ENCODE data around the gene CD7. TPM values are rescaled to one million over a fixed set of nuclear protein-coding genes. Genes with fewer than 3 reads are reported as not detected.
A peak's percentile ranks its signal among the peaks of the same experiment; 100 is the strongest.

The CD7 gene
- total RNA-seq, 1 donor from 2014 or later = not detected

- peak overlapping the region; percentile 11 for H3K4me3 Mint-ChIP-seq
- peaks cover 15% of the 10 kb centered on the region for H3K27me3 Mint-ChIP-seq (ENCODE audit: insufficient read depth, low read depth)
- H3K9me3 Mint-ChIP-seq = peaks cover 5% of the 10 kb centered on the region
- Histone ChIP-seq H3K79me2 (ENCODE audit: low read depth) (peaks cover 7% of the 10 kb centered on the region), H3K27me3 (no peaks in the 10 kb centered on the region), H4K20me1 (ENCODE audit: low read depth) (no peaks in the 10 kb centered on the region), H3F3A (ENCODE audit: low read depth) (peaks cover 16% of the 10 kb centered on the region), H3K4me3 (no peak overlapping the region), H3K4me1 (peaks cover 11% of the 10 kb centered on the region), H3K36me3 (no peaks in the 10 kb centered on the region), H3K27ac (no peak overlapping the region), H3K9me3 (ENCODE audit: low read depth) (no peaks in the 10 kb centered on the region), H2AFZ (replicated peaks) (no peak overlapping the region), H3K4me2 (no peak overlapping the region), H3K9ac (no peak overlapping the region)
- TF ChIP-seq EZH2phosphoT487 (IDR thresholded peaks at IDR 0.05) = no peak
- TF ChIP-seq CTCF (IDR thresholded peaks at IDR 0.05) = no peak
- no peak for TF ChIP-seq EZH2 (IDR thresholded peaks at IDR 0.05)
- peaks cover 38% of the 10 kb centered on the region for H3K4me1 Mint-ChIP-seq
- no peak overlapping the region for H3K27ac Mint-ChIP-seq
- no peak for DNase-seq (ENCODE audit: low spot score)
- no peaks in the 10 kb centered on the region for H3K36me3 Mint-ChIP-seq
Observed at GRCh38 chr17:82287013-82287867, 30.2 kb downstream of the CD7 start.

DNA sequence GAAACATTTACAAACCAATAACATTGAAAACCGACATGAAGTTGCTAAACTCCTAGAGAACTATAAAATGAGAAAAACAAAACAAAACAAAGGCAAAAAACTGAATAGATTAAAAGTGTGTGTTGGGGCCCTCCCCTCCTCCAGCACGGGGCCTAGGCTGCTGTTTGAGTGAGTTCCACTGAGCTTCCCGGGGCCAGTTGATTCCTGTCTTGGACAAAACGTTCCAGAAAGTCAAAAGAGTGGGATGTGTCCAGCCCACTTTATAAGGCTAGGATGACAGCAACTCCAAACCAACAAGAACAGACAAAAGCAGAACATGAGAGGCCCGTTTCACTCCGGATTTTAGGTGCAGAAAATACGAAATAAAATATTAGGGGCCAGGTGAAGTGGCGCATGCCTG lies 32.3 kb downstream of the CD7 start:
- TF ChIP-seq CTCF (IDR thresholded peaks at IDR 0.05) (no peak), EZH2phosphoT487 (IDR thresholded peaks at IDR 0.05) (no peak), EZH2 (IDR thresholded peaks at IDR 0.05) (no peak)

DNA sequence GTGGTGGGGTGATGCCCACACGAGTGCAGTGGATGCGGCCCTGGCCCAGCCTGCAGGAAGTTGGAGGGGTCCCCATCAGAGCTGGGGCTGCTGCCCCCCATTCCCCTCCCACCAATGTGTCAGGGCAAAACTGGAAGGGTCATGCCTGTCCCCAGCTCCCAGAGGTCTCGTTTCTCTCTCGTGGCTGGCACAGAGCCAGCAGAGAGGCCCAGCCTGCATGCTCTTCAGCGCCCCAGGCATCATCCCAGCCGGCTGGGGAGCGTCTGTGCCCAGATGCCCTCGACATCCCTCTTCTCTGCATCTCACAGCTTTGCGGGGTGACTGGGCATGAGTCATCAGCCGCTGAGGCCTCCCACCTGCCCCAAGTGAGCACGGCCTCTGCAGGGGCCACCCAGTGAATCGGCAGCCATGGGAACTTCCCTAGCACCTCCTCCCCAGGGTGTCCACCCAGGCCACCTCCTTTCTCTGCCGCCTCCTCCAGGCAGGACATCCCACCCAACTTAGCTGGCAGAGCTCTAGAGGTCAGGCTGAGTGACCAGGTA lies 34.1 kb downstream of the CD7 start:
- no peaks in the 10 kb centered on the region for H3K27me3 ChIP-seq
- Mint-ChIP-seq H3K4me3 (no peak overlapping the region), H3K27me3 (ENCODE audit: insufficient read depth, low read depth) (peaks cover 27% of the 10 kb centered on the region), H3K4me1 (peaks cover 52% of the 10 kb centered on the region), H3K27ac (no peak overlapping the region), H3K9me3 (peaks cover 5% of the 10 kb centered on the region), H3K36me3 (no peaks in the 10 kb centered on the region)
- H3K9me3 ChIP-seq (ENCODE audit: low read depth) = no peaks in the 10 kb centered on the region
- no peak overlapping the region for H3K4me2 ChIP-seq
- no peak for DNase-seq (ENCODE audit: low spot score)
- H3K4me3 ChIP-seq = no peak overlapping the region
- H3K36me3 ChIP-seq = no peaks in the 10 kb centered on the region
- H3K4me1 ChIP-seq = peaks cover 5% of the 10 kb centered on the region
- H3K9ac ChIP-seq = no peak overlapping the region
- TF ChIP-seq CTCF (IDR thresholded peaks at IDR 0.05) (no peak), EZH2 (IDR thresholded peaks at IDR 0.05) (no peak), EZH2phosphoT487 (IDR thresholded peaks at IDR 0.05) (no peak)
- no peak overlapping the region for H2AFZ ChIP-seq (replicated peaks)
- H3K27ac ChIP-seq = no peak overlapping the region
- no peaks in the 10 kb centered on the region for H4K20me1 ChIP-seq (ENCODE audit: low read depth)
- H3F3A ChIP-seq (ENCODE audit: low read depth) = peaks cover 13% of the 10 kb centered on the region
- no peaks in the 10 kb centered on the region for H3K79me2 ChIP-seq (ENCODE audit: low read depth)

More for the DNA sequence above, 32.3 kb downstream of the CD7 start:
- Histone ChIP-seq H3K4me2 (peak overlapping the region; percentile 5), H3K27ac (no peak overlapping the region), H3K36me3 (no peaks in the 10 kb centered on the region), H4K20me1 (ENCODE audit: low read depth) (no peaks in the 10 kb centered on the region), H3K9me3 (ENCODE audit: low read depth) (no peaks in the 10 kb centered on the region), H3F3A (ENCODE audit: low read depth) (peaks cover 13% of the 10 kb centered on the region), H2AFZ (replicated peaks) (peak overlapping the region; percentile 32), H3K4me3 (no peak overlapping the region), H3K79me2 (ENCODE audit: low read depth) (no peaks in the 10 kb centered on the region), H3K27me3 (no peaks in the 10 kb centered on the region), H3K4me1 (peaks cover 5% of the 10 kb centered on the region), H3K9ac (no peak overlapping the region)
- Mint-ChIP-seq H3K4me1 (peaks cover 48% of the 10 kb centered on the region), H3K4me3 (peak overlapping the region; percentile 73), H3K27me3 (ENCODE audit: insufficient read depth, low read depth) (peaks cover 22% of the 10 kb centered on the region), H3K36me3 (no peaks in the 10 kb centered on the region), H3K9me3 (peaks cover 5% of the 10 kb centered on the region), H3K27ac (peak overlapping the region; percentile 78)
- DNase-seq (ENCODE audit: low spot score) = no peak

Data from neural progenitor cell (in vitro differentiated cells).